ENCODE data around the gene BRINP1.

BRINP1 gene

GRCh38 chr9:119284118-119284517 is 85.1 kb downstream of the BRINP1 start:
- Histone ChIP-seq H4K91ac (ENCODE audit: low read depth, low read length) (no peak overlapping the region), H2AK5ac (ENCODE audit: low read length) (no peak overlapping the region), H3K9ac (ENCODE audit: low read length) (no peak overlapping the region), H3K18ac (ENCODE audit: low read length) (no peak overlapping the region), H3K79me2 (ENCODE audit: control insufficient read depth, insufficient read depth, low read length, poor library complexity) (no peaks in the 10 kb centered on the region), H4K8ac (ENCODE audit: low read depth, low read length) (no peak overlapping the region), H3K4me3 (ENCODE audit: low read depth, low read length) (no peak overlapping the region), H2BK120ac (ENCODE audit: insufficient read depth, low read length, poor library complexity) (no peak overlapping the region), H3K36me3 (ENCODE audit: control insufficient read depth in 1 of 2, insufficient read depth in 2 of 2, low read length in 2 of 2) (no peaks in the 10 kb centered on the region), H3K27me3 (ENCODE audit: insufficient read depth, low read length) (no peaks in the 10 kb centered on the region), H3K9me3 (ENCODE audit: insufficient read depth, low read depth, low read length) (no peaks in the 10 kb centered on the region), H4K12ac (ENCODE audit: low read depth, low read length) (no peak overlapping the region), H2AFZ (ENCODE audit: insufficient read depth, low read length, poor library complexity) (no peak overlapping the region), H3K4ac (ENCODE audit: low read depth, low read length) (no peak overlapping the region), H2BK12ac (ENCODE audit: low read length) (no peak overlapping the region), H3K27ac (ENCODE audit: low read depth, low read length) (no peak overlapping the region), H3K4me2 (ENCODE audit: low read length) (no peak overlapping the region), H2BK5ac (ENCODE audit: low read depth, low read length, poor library complexity) (no peak overlapping the region), H3K14ac (ENCODE audit: low read length) (no peak overlapping the region), H3K23ac (ENCODE audit: low read length) (no peak overlapping the region), H3K79me1 (ENCODE audit: low read length) (no peaks in the 10 kb centered on the region), H3K4me1 (ENCODE audit: control insufficient read depth in 1 of 2, insufficient read depth in 2 of 2, low read length in 2 of 2) (no peaks in the 10 kb centered on the region)
- no peak for DNase-seq
- no CpG with 5 or more reads among the region's 4 CpGs for WGBS (ENCODE audit: extremely low coverage, insufficient coverage, insufficient read length)

DNA sequence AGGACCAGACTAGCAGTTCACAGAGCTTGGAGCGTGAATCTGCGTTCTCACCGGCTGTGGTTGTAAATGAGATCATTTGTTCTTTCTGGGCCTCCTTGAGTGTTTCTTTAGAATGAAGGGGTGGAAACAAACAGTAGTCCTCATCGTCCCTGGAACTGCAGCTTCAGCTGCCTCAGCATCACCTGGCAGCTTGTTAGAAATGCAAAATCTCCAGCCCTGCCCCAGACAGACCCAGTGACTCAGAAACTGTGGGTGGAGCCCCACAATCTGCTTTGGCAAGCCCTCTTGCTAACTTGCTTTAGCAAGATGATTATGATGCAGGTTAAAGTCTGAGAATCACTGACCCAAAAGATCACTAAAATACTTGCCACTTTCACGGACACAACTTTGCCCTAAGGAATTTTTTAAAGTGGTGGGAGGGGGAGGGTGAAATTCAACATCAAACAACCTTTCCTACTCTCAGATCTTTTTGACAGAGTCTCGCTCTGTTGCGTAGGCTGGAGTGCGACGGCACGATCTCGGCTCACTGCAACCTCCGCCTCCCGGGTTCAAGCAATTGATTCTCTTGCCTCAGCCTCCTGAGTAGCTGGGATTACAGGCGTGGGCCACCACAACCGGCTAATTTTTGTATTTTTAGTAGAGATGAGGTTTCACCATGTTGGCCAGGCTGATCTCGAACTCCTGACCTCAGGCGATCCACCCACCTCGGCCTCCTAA is 86.0 kb downstream of the BRINP1 start:
- Histone ChIP-seq H2BK12ac (ENCODE audit: low read length) (no peak overlapping the region), H2BK120ac (ENCODE audit: insufficient read depth, low read length, poor library complexity) (no peak overlapping the region), H3K23ac (ENCODE audit: low read length) (no peak overlapping the region), H4K91ac (ENCODE audit: low read depth, low read length) (no peak overlapping the region), H3K9ac (ENCODE audit: low read length) (no peak overlapping the region), H3K79me2 (ENCODE audit: control insufficient read depth, insufficient read depth, low read length, poor library complexity) (no peaks in the 10 kb centered on the region), H2AFZ (ENCODE audit: insufficient read depth, low read length, poor library complexity) (no peak overlapping the region), H3K36me3 (ENCODE audit: control insufficient read depth in 1 of 2, insufficient read depth in 2 of 2, low read length in 2 of 2) (no peaks in the 10 kb centered on the region), H3K27me3 (ENCODE audit: insufficient read depth, low read length) (no peaks in the 10 kb centered on the region), H3K4me3 (ENCODE audit: low read depth, low read length) (no peak overlapping the region), H4K8ac (ENCODE audit: low read depth, low read length) (no peak overlapping the region), H3K27ac (ENCODE audit: low read depth, low read length) (no peak overlapping the region), H3K14ac (ENCODE audit: low read length) (no peak overlapping the region), H2AK5ac (ENCODE audit: low read length) (no peak overlapping the region), H3K18ac (ENCODE audit: low read length) (no peak overlapping the region), H2BK5ac (ENCODE audit: low read depth, low read length, poor library complexity) (no peak overlapping the region), H3K4me2 (ENCODE audit: low read length) (no peak overlapping the region), H4K12ac (ENCODE audit: low read depth, low read length) (no peak overlapping the region), H3K4me1 (ENCODE audit: control insufficient read depth in 1 of 2, insufficient read depth in 2 of 2, low read length in 2 of 2) (no peaks in the 10 kb centered on the region), H3K9me3 (ENCODE audit: insufficient read depth, low read depth, low read length) (no peaks in the 10 kb centered on the region), H3K79me1 (ENCODE audit: low read length) (no peaks in the 10 kb centered on the region), H3K4ac (ENCODE audit: low read depth, low read length) (no peak overlapping the region)
- DNase-seq: no peak
- WGBS (ENCODE audit: extremely low coverage, insufficient coverage, insufficient read length): no CpG with 5 or more reads among the region's 18 CpGs

DNA sequence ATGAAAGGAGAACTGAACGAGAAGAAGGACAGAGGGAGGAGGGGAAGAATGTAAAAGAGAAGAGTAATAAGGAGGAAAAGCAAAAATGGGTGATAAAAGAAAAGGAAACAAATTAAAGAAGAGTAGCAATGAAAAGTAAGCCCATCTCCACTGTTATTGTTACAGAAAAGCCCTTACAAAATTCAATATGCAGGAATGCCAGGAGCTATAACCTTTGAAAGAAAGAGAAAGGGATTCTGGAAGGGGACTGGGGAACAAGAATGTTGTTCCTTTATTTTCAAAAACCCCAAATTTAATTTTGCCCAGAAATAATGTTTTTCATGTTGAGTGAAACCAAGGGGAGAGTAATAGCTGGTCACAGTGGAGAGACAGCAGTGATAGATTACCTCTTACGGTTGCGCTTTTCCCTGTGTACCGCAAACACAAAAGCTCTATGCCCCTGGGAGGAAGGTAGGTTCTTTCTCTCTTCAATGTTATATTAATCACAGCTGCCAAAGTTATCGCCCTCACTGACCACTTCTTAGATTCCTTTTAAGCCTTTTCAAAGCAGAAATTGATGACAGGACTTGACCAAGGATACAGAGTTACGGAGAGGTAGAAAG is 86.7 kb downstream of the BRINP1 start:
- H3K4me1 ChIP-seq (ENCODE audit: control insufficient read depth in 1 of 2, insufficient read depth in 2 of 2, low read length in 2 of 2): no peaks in the 10 kb centered on the region
- WGBS (ENCODE audit: extremely low coverage, insufficient coverage, insufficient read length): no CpG with 5 or more reads among the region's 6 CpGs
- no peak overlapping the region for H4K91ac ChIP-seq (ENCODE audit: low read depth, low read length)
- H3K27ac ChIP-seq (ENCODE audit: low read depth, low read length): no peak overlapping the region
- no peak overlapping the region for H2BK5ac ChIP-seq (ENCODE audit: low read depth, low read length, poor library complexity)
- H3K36me3 ChIP-seq (ENCODE audit: control insufficient read depth in 1 of 2, insufficient read depth in 2 of 2, low read length in 2 of 2): no peaks in the 10 kb centered on the region
- no peak overlapping the region for H2AFZ ChIP-seq (ENCODE audit: insufficient read depth, low read length, poor library complexity)
- H4K12ac ChIP-seq (ENCODE audit: low read depth, low read length): no peak overlapping the region
- H3K79me1 ChIP-seq (ENCODE audit: low read length): no peaks in the 10 kb centered on the region
- no peaks in the 10 kb centered on the region for H3K79me2 ChIP-seq (ENCODE audit: control insufficient read depth, insufficient read depth, low read length, poor library complexity)
- H3K9me3 ChIP-seq (ENCODE audit: insufficient read depth, low read depth, low read length): no peaks in the 10 kb centered on the region
- no peak overlapping the region for H3K14ac ChIP-seq (ENCODE audit: low read length)
- no peak overlapping the region for H2AK5ac ChIP-seq (ENCODE audit: low read length)
- no peak overlapping the region for H3K9ac ChIP-seq (ENCODE audit: low read length)
- DNase-seq: no peak
- no peak overlapping the region for H3K4me2 ChIP-seq (ENCODE audit: low read length)
- no peak overlapping the region for H4K8ac ChIP-seq (ENCODE audit: low read depth, low read length)
- H3K18ac ChIP-seq (ENCODE audit: low read length): no peak overlapping the region
- H2BK120ac ChIP-seq (ENCODE audit: insufficient read depth, low read length, poor library complexity): no peak overlapping the region
- no peak overlapping the region for H3K4ac ChIP-seq (ENCODE audit: low read depth, low read length)
- no peak overlapping the region for H3K4me3 ChIP-seq (ENCODE audit: low read depth, low read length)
- no peaks in the 10 kb centered on the region for H3K27me3 ChIP-seq (ENCODE audit: insufficient read depth, low read length)
- no peak overlapping the region for H2BK12ac ChIP-seq (ENCODE audit: low read length)
- no peak overlapping the region for H3K23ac ChIP-seq (ENCODE audit: low read length)

GRCh38 chr9:119280740-119281485 is 88.3 kb downstream of the BRINP1 start:
- Histone ChIP-seq H2BK120ac (ENCODE audit: insufficient read depth, low read length, poor library complexity) (no peak overlapping the region), H3K18ac (ENCODE audit: low read length) (no peak overlapping the region), H4K8ac (ENCODE audit: low read depth, low read length) (no peak overlapping the region), H3K4ac (ENCODE audit: low read depth, low read length) (no peak overlapping the region), H2AK5ac (ENCODE audit: low read length) (no peak overlapping the region), H2BK5ac (ENCODE audit: low read depth, low read length, poor library complexity) (no peak overlapping the region), H3K4me3 (ENCODE audit: low read depth, low read length) (no peak overlapping the region), H4K12ac (ENCODE audit: low read depth, low read length) (no peak overlapping the region), H3K4me1 (ENCODE audit: control insufficient read depth in 1 of 2, insufficient read depth in 2 of 2, low read length in 2 of 2) (no peaks in the 10 kb centered on the region), H3K79me2 (ENCODE audit: control insufficient read depth, insufficient read depth, low read length, poor library complexity) (no peaks in the 10 kb centered on the region), H3K79me1 (ENCODE audit: low read length) (no peaks in the 10 kb centered on the region), H3K27me3 (ENCODE audit: insufficient read depth, low read length) (no peaks in the 10 kb centered on the region), H3K4me2 (ENCODE audit: low read length) (no peak overlapping the region), H3K9ac (ENCODE audit: low read length) (no peak overlapping the region), H2BK12ac (ENCODE audit: low read length) (no peak overlapping the region), H3K27ac (ENCODE audit: low read depth, low read length) (no peak overlapping the region), H3K23ac (ENCODE audit: low read length) (no peak overlapping the region), H4K91ac (ENCODE audit: low read depth, low read length) (no peak overlapping the region), H2AFZ (ENCODE audit: insufficient read depth, low read length, poor library complexity) (no peak overlapping the region), H3K14ac (ENCODE audit: low read length) (no peak overlapping the region), H3K9me3 (ENCODE audit: insufficient read depth, low read depth, low read length) (no peaks in the 10 kb centered on the region), H3K36me3 (ENCODE audit: control insufficient read depth in 1 of 2, insufficient read depth in 2 of 2, low read length in 2 of 2) (no peaks in the 10 kb centered on the region)
- WGBS (ENCODE audit: extremely low coverage, insufficient coverage, insufficient read length): no CpG with 5 or more reads among the region's 1 CpG
- DNase-seq: no peak
